ENCODE results near the gene AFF3. TPM values are rescaled to one million over a fixed set of nuclear protein-coding genes. Genes with fewer than 3 reads are reported as not detected.

AFF3 gene
- total and polyA plus RNA-seq, 2 donors (not counting 3 experiments of a cell fraction or from before 2014, with no cell fraction given) = 0.06 to 0.07 TPM

DNA sequence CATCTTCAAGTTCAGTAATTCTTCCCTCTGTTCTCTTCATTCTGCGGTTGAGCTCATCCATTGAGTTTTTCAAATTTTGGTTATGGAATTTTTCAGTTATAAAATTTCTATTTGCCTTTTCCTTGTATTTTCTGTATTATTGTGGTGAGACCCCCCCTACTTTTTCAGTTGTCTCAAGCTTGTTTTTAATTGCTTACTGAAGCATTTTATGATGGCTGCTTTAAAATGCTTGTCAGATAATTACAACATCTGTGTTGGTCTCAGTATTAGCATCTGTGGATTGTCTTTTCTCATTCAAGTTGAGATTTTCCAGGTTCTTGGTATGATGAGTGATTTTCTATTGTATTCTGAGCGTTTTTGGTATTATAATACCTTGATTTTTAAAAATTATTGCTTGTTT is 531.4 kb downstream of the AFF3 start:
- DNase-seq (ENCODE audit: low read depth, low spot score) (no peak), FAIRE-seq (no peak)
- CTCF ChIA-PET = interaction anchor here (0.8 kb wide), 1 partner anchor 52 kb away, joined by 3 read pairs; no protein-coding TSS in a partner anchor
- BruUV-seq (replicated peaks) = no TSS peak
- Histone ChIP-seq H3K27me3 (ENCODE audit: control insufficient read depth in 2 of 2, insufficient read depth in 2 of 2, low read length in 2 of 2) (peaks cover 4 to 6% of the 10 kb centered on the region in 2 experiments), H3K27ac (ENCODE audit: insufficient read depth, low read depth, low read length) (no peak overlapping the region), H3K36me3 (ENCODE audit: control insufficient read depth in 2 of 2, extremely low read depth in 1 of 2, insufficient read depth in 2 of 2, low read length in 2 of 2) (no peaks in the 10 kb centered on the region), H3K79me2 (ENCODE audit: control insufficient read depth, insufficient read depth, low read length) (no peaks in the 10 kb centered on the region), H3K9me3 (replicated peaks; ENCODE audit: control insufficient read depth, insufficient read depth, low read length) (no peaks in the 10 kb centered on the region), H3K9me1 (replicated peaks; ENCODE audit: control insufficient read depth, extremely low read depth, insufficient read depth, low read length) (no peaks in the 10 kb centered on the region), H3K4me2 (ENCODE audit: insufficient read depth, low read length) (no peak overlapping the region), H4K20me1 (replicated peaks; ENCODE audit: control insufficient read depth, extremely low read depth, insufficient read depth, low read length) (no peaks in the 10 kb centered on the region), H3K4me3 (replicated peaks in 1 of 3; ENCODE audit: insufficient read depth in 1 of 3, low read depth in 1 of 3, low read length in 3 of 3) (no peak overlapping the region), H2AFZ (ENCODE audit: low read depth, low read length) (no peak overlapping the region), H3K9ac (replicated peaks; ENCODE audit: extremely low read depth, insufficient read depth, low read length) (no peak overlapping the region), H3K4me1 (ENCODE audit: control insufficient read depth, extremely low read depth, insufficient read depth, low read length) (no peaks in the 10 kb centered on the region)
- POLR2A ChIA-PET = no interaction called here
- TF ChIP-seq, protein P1, sequence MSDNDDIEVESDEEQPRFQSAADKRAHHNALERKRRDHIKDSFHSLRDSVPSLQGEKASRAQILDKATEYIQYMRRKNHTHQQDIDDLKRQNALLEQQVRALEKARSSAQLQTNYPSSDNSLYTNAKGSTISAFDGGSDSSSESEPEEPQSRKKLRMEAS (IDR thresholded peaks at IDR 0.05; ENCODE audit: insufficient read depth, insufficient read length) = no peak
- TF ChIP-seq, protein P2, sequence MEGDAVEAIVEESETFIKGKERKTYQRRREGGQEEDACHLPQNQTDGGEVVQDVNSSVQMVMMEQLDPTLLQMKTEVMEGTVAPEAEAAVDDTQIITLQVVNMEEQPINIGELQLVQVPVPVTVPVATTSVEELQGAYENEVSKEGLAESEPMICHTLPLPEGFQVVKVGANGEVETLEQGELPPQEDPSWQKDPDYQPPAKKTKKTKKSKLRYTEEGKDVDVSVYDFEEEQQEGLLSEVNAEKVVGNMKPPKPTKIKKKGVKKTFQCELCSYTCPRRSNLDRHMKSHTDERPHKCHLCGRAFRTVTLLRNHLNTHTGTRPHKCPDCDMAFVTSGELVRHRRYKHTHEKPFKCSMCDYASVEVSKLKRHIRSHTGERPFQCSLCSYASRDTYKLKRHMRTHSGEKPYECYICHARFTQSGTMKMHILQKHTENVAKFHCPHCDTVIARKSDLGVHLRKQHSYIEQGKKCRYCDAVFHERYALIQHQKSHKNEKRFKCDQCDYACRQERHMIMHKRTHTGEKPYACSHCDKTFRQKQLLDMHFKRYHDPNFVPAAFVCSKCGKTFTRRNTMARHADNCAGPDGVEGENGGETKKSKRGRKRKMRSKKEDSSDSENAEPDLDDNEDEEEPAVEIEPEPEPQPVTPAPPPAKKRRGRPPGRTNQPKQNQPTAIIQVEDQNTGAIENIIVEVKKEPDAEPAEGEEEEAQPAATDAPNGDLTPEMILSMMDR (IDR thresholded peaks at IDR 0.05; ENCODE audit: extremely low read depth in 1 of 2, insufficient read depth in 1 of 2, low read depth in 1 of 2, low read length in 2 of 2) = no peak
- no peak for TF ChIP-seq FOS (IDR thresholded peaks at IDR 0.05; ENCODE audit: borderline replicate concordance, insufficient read depth, low read length)
- no peak for TF ChIP-seq POLR2A (IDR thresholded peaks at IDR 0.05; ENCODE audit: low read depth, low read length)
- TF ChIP-seq EZH2 (IDR thresholded peaks at IDR 0.05; ENCODE audit: borderline replicate concordance, low read depth, low read length, severe bottlenecking) = no peak
- TF ChIP-seq JUN (IDR thresholded peaks at IDR 0.05; ENCODE audit: borderline replicate concordance, insufficient read depth, insufficient read length, low read depth) = no peak
- TF ChIP-seq POLR2AphosphoS5 (IDR thresholded peaks at IDR 0.05; ENCODE audit: insufficient read depth, low read depth, low read length) = no peak
- TF ChIP-seq MYC (IDR thresholded peaks at IDR 0.05; ENCODE audit: low read depth, low read length) = no peak
- no peak for TF ChIP-seq GATA2 (IDR thresholded peaks at IDR 0.05; ENCODE audit: insufficient read depth, insufficient read length, low read depth, low read length)
- dilution Hi-C loops (cut with MboI; ENCODE audit: extremely low pct_ligation_motif_present, low sequenced_read_pairs) = no loop called here
- intact Hi-C loops (cut with micrococcal nuclease) = no loop called here
